Rectal smooth muscle tissue (tissue), 1 donor: ENCODE measurements around the gene BCOR.
A peak's percentile ranks its signal among the peaks of the same experiment; 100 is the strongest.

Experiments used
- H3K27ac ChIP-seq: one replicate; pipeline ENCODE4 v1.7.0; 2013; ENCODE audit warnings: low read depth, low read length, inconsistent platforms
- H3K27me3 ChIP-seq: one replicate; pipeline ENCODE4 v1.7.0; 2013; ENCODE audit warnings: low read length; ENCODE audit not compliant: control insufficient read depth, insufficient read depth
- H3K36me3 ChIP-seq: one replicate; pipeline ENCODE4 v1.7.0; 2013; ENCODE audit warnings: low read length; ENCODE audit not compliant: control insufficient read depth, insufficient read depth
- H3K4me1 ChIP-seq: one replicate; pipeline ENCODE4 v1.7.0; 2013; ENCODE audit warnings: low read length; ENCODE audit not compliant: control insufficient read depth, insufficient read depth
- H3K4me3 ChIP-seq: one replicate; pipeline ENCODE4 v1.7.0; 2013; ENCODE audit warnings: low read length
- H3K9ac ChIP-seq: one replicate; pipeline ENCODE4 v1.7.0; 2013; ENCODE audit warnings: low read length

Gene BCOR

GRCh38 chrX:40083979-40084359 is 13.8 kb downstream of the BCOR start:
- peaks cover 7% of the 10 kb centered on the region for H3K27me3 ChIP-seq
- H3K9ac ChIP-seq = no peak overlapping the region
- H3K4me3 ChIP-seq = peak overlapping the region; percentile 59
- H3K4me1 ChIP-seq = peaks cover 35% of the 10 kb centered on the region
- H3K36me3 ChIP-seq = no peaks in the 10 kb centered on the region
- no peak overlapping the region for H3K27ac ChIP-seq

GRCh38 chrX:40083120-40083978 is 14.4 kb downstream of the BCOR start:
- Histone ChIP-seq H3K36me3 (no peaks in the 10 kb centered on the region), H3K4me3 (peak overlapping the region; percentile 59), H3K9ac (no peak overlapping the region), H3K27ac (no peak overlapping the region), H3K4me1 (peaks cover 34% of the 10 kb centered on the region), H3K27me3 (peaks cover 7% of the 10 kb centered on the region)

GRCh38 chrX:40082447-40083119 is 15.2 kb downstream of the BCOR start:
- Histone ChIP-seq H3K27me3 (peaks cover 7% of the 10 kb centered on the region), H3K4me3 (no peak overlapping the region), H3K4me1 (peaks cover 30% of the 10 kb centered on the region), H3K27ac (peak overlapping the region; percentile 19), H3K9ac (no peak overlapping the region), H3K36me3 (no peaks in the 10 kb centered on the region)

GRCh38 chrX:40081679-40082068 is 16.1 kb downstream of the BCOR start:
- no peak overlapping the region for H3K27ac ChIP-seq

GRCh38 chrX:40080894-40081678 is 16.7 kb downstream of the BCOR start:
- Histone ChIP-seq H3K27ac (no peak overlapping the region), H3K4me1 (peaks cover 29% of the 10 kb centered on the region), H3K36me3 (no peaks in the 10 kb centered on the region), H3K9ac (no peak overlapping the region), H3K4me3 (no peak overlapping the region), H3K27me3 (peaks cover 6% of the 10 kb centered on the region)

More at GRCh38 chrX:40081679-40082068, 16.1 kb downstream of the BCOR start:
- Histone ChIP-seq H3K9ac (no peak overlapping the region), H3K27me3 (peaks cover 7% of the 10 kb centered on the region), H3K4me3 (no peak overlapping the region), H3K4me1 (peaks cover 30% of the 10 kb centered on the region), H3K36me3 (no peaks in the 10 kb centered on the region)

GRCh38 chrX:40079572-40079971 is 18.2 kb downstream of the BCOR start:
- peaks cover 5% of the 10 kb centered on the region for H3K27me3 ChIP-seq
- peaks cover 18% of the 10 kb centered on the region for H3K4me1 ChIP-seq
- H3K4me3 ChIP-seq = no peak overlapping the region
- H3K9ac ChIP-seq = no peak overlapping the region
- H3K27ac ChIP-seq = no peak overlapping the region
- H3K36me3 ChIP-seq = no peaks in the 10 kb centered on the region

- Histone ChIP-seq H3K4me3 (no peak overlapping the region), H3K27me3 (no peaks in the 10 kb centered on the region), H3K36me3 (peaks cover 5% of the 10 kb centered on the region)
These were observed 19.1 kb downstream of the BCOR start for GRCh38 chrX:40078489-40079227.

GRCh38 chrX:40077906-40078305 is 19.9 kb downstream of the BCOR start:
- Histone ChIP-seq H3K36me3 (peaks cover 7% of the 10 kb centered on the region), H3K27me3 (no peaks in the 10 kb centered on the region), H3K4me1 (peaks cover 13% of the 10 kb centered on the region), H3K4me3 (no peak overlapping the region), H3K27ac (no peak overlapping the region), H3K9ac (no peak overlapping the region)

More at GRCh38 chrX:40078489-40079227, 19.1 kb downstream of the BCOR start:
- H3K27ac ChIP-seq = no peak overlapping the region
- H3K9ac ChIP-seq = no peak overlapping the region
- H3K4me1 ChIP-seq = peaks cover 13% of the 10 kb centered on the region

GRCh38 chrX:40076750-40077575 is 20.8 kb downstream of the BCOR start:
- Histone ChIP-seq H3K27ac (no peak overlapping the region), H3K9ac (no peak overlapping the region), H3K4me1 (peaks cover 8% of the 10 kb centered on the region), H3K4me3 (no peak overlapping the region), H3K27me3 (no peaks in the 10 kb centered on the region), H3K36me3 (peaks cover 10% of the 10 kb centered on the region)

- no peak overlapping the region for H3K27ac ChIP-seq
- no peaks in the 10 kb centered on the region for H3K27me3 ChIP-seq
- no peak overlapping the region for H3K9ac ChIP-seq
- H3K4me3 ChIP-seq = no peak overlapping the region
- H3K4me1 ChIP-seq = no peaks in the 10 kb centered on the region
- H3K36me3 ChIP-seq = peaks cover 14% of the 10 kb centered on the region
These were observed 22.8 kb downstream of the BCOR start for GRCh38 chrX:40074959-40075332.
